ENCODE results near the gene FMO1. TPM values are rescaled to one million over a fixed set of nuclear protein-coding genes. Genes with fewer than 3 reads are reported as not detected.

FMO1 gene
- total RNA-seq, 1 experiment from 2014 or later, result not detected

Small RNA genes within 50 kb of the gene (small RNA-seq; reads per million reads assigned to genes)
- not detected for gene RF00019

Other genes starting within 250 kb of the FMO1 start
- gene FMO3, start 157.6 kb upstream of the FMO1 start, total RNA-seq (2014; rRNA removed; shearing (Covaris generic)), result 0.10 TPM in 1 of 2 replicates, not detected in the other
- not detected in 2 replicates for gene FMO2, start 63.2 kb upstream of the FMO1 start, total RNA-seq (2014; rRNA removed; shearing (Covaris generic))
- gene FMO4, start 65.7 kb downstream of the FMO1 start, total RNA-seq (2014; rRNA removed; shearing (Covaris generic)), result 0.32 and 2.0 TPM in 2 replicates
- gene PRRC2C, start 237.0 kb downstream of the FMO1 start, total RNA-seq (2014; rRNA removed; shearing (Covaris generic)), result 46.7 and 56.4 TPM in 2 replicates

Measured in HT1080 (cell line).